GM12872 (cell line): Measurements from ENCODE around the gene HDAC9.

Experiments
- CTCF ChIP-seq: IDR thresholded peaks from 3 replicates; pipeline ENCODE4 v1.5.1; 2011; ENCODE audit warnings: low read depth, mild to moderate bottlenecking, low read length, moderate library complexity; ENCODE audit not compliant: insufficient read depth

Gene HDAC9

DNA sequence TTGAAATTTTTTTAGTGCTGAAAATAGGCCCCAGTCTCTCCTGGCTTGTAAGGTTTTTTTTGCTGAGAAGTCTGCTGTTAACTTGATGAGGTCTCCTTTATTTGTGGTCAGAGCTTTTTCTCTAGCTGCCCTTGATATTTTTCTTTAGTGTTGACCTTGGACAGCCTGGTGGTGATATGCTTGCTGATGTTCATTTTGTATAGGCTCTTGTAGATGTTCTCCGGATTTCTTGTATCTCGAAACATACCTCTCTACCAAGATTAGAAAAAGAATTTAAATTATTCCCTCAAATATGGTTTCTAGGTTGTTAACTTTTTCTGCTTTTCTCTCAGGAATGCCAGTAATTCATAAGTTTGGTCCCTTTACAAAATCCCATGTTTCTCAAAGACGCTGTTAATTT lies 519.5 kb downstream of the HDAC9 start:
- TF ChIP-seq CTCF: no peak

- TF ChIP-seq CTCF: no peak
These were observed 520.6 kb downstream of the HDAC9 start for GRCh38 chr7:19016140-19016539.

DNA sequence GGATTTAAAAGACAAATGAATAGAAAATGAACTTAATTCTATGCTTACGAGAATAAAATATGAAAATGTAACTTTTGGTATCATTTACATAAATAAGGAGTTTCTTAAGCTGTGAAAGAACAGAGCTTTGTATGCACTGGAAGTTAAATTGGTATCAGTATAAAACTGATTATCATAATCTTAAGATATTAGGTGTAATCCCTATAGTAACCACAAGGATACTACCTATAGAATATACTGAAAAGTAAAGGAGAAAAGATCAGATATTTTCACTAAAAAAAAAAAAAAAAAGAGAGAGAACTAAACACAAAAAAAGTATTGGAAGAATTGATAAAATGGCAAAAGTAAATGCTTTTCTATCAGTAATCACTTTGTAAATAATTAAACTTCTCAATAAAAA lies 521.8 kb downstream of the HDAC9 start:
- no peak for TF ChIP-seq CTCF

DNA sequence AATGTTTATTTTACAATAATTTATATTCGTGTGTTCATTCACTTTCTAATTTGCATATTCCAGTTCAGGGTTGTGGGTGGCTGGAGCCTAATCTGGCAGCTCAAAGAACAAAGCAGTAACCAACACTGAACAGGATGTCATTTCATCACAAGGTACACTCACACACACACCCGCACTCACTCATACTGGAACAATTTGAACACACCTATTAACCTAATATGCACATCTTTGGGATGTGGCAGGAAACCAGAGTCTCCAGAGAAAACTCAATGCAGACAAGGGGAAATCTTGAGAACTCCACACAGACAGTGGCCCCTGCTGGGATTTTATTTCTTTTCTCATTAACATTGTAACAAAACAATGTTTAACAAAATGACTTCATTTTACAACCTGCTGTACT lies 524.5 kb downstream of the HDAC9 start:
- no peak for TF ChIP-seq CTCF

DNA sequence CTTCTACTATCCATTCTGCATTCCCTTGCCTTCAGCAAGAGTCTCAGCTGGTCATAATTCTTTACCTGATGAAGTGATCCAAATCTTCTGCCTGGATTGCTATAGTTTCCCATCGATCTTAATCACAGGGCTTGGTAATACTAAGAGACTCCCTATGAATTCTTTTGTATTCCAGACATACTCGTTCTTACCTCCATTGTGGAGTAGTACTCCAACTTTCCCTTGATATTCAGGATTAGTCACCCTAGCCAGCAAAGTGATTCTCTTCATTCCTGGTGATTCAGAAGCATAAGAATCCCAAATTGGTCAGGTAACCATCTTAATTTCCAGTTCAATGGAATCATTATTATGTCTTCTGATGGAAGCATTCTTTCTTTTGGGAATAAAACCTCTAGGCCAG lies 525.2 kb downstream of the HDAC9 start:
- TF ChIP-seq CTCF: no peak

- TF ChIP-seq CTCF: no peak
These were observed 527.9 kb downstream of the HDAC9 start for GRCh38 chr7:19023477-19023876.

GRCh38 chr7:19024261-19024660 lies 528.7 kb downstream of the HDAC9 start:
- TF ChIP-seq CTCF: no peak

GRCh38 chr7:19026888-19027287 lies 531.3 kb downstream of the HDAC9 start:
- TF ChIP-seq CTCF: no peak
